HepG2 (cell line): ENCODE data around the gene TOP1. TPM values are rescaled to one million over a fixed set of nuclear protein-coding genes. Genes with fewer than 3 reads are reported as not detected.

Source experiments
- ATAC-seq: fragments of 200-7000 bp; cut with Tn5 transposase; 3 replicates; pipeline ENCODE4 v1.9.1; 2020; ENCODE audit warnings: mild to moderate bottlenecking, moderate library complexity
- BruUV-seq: library from RNA; stranded (reverse); fragments of 400-500 nt; replicated peaks from 2 replicates; lab custom pipeline; 2021; lab: Mats Ljungman, UMichigan
- CTCF ChIA-PET: fragments of 300-600 bp; formaldehyde crosslinking; extraction: SDS; loops from one replicate; lab custom pipeline; 2021; ENCODE audit warnings: low total read pairs, inconsistent platforms, low intra/inter-chr PET ratio; lab: Yijun Ruan, JAX
- POLR2A ChIA-PET: fragments of 350-600 bp; sonication (Branson Sonifier 250); formaldehyde crosslinking; loops from one replicate; lab custom pipeline; 2020; ENCODE audit warnings: antibody characterized with exemption, inconsistent platforms; lab: Yijun Ruan, JAX
- DNase-seq: peaks from one replicate; pipeline ENCODE4 v3.0.0-alpha.2; 2015; ENCODE audit warnings: low spot score
- FAIRE-seq: peaks from 3 replicates; lab custom pipeline; 2011; peaks lifted over from hg19 to GRCh38; lab: Jason Lieb, UNC
- H2AFZ ChIP-seq: one replicate; pipeline ENCODE4 v1.6.1; 2011; ENCODE audit warnings: low read length, inconsistent platforms
- H3K27ac ChIP-seq: fragments of 300-600 bp; 3 replicates; pipeline ENCODE4 v1.8.0; 2011; ENCODE audit warnings: mixed run types, mild to moderate bottlenecking, mixed read lengths, low read length, inconsistent platforms; ENCODE audit not compliant: insufficient read depth; ENCODE audit errors: extremely low read length
- H3K27me3 ChIP-seq, 2 experiments: fragments of 200-600 bp in 1 of 2; 2 replicates in 1 of 2; 3 replicates in 1 of 2; pipeline versions ENCODE4 v1.6.0 to v1.8.0; 2011; ENCODE audit warnings: low read length in 2 of 2, mild to moderate bottlenecking in 2 of 2, moderate library complexity in 2 of 2, inconsistent platforms in 1 of 2; ENCODE audit not compliant: insufficient read depth in 2 of 2, control insufficient read depth in 1 of 2
- H3K36me3 ChIP-seq, 2 experiments: fragments of 200-600 bp in 1 of 2; replicated peaks in 1 of 2; 2 replicates in 1 of 2; 3 replicates in 1 of 2; pipeline versions ENCODE4 v1.5.1 to v1.8.0; 2011; ENCODE audit warnings: low read length in 2 of 2, inconsistent platforms in 1 of 2; ENCODE audit not compliant: insufficient read depth in 2 of 2, control insufficient read depth in 1 of 2
- H3K4me1 ChIP-seq: 2 replicates; pipeline ENCODE4 v1.5.1; 2012; ENCODE audit warnings: low read length, inconsistent platforms; ENCODE audit not compliant: insufficient read depth
- H3K4me2 ChIP-seq: 2 replicates; pipeline ENCODE4 v1.6.0; 2011; ENCODE audit warnings: low read depth, low read length, inconsistent platforms
- H3K4me3 ChIP-seq, 3 experiments: fragments of 200-600 bp in 1 of 3; sonication (generic), shearing (Covaris generic) in 1 of 3; replicated peaks in 1 of 3; 2 replicates each; pipeline ENCODE4 v1.5.1; 2011 to 2016; ENCODE audit warnings: low read length in 3 of 3, inconsistent platforms in 2 of 3, low read depth in 2 of 3, mild to moderate bottlenecking in 2 of 3, control low read depth in 1 of 3, mixed read lengths in 1 of 3; ENCODE audit not compliant: insufficient read depth in 1 of 3
- H3K79me2 ChIP-seq: one replicate; pipeline ENCODE4 v1.6.1; 2011; ENCODE audit warnings: low read length, inconsistent platforms; ENCODE audit not compliant: insufficient read depth
- H3K9ac ChIP-seq: 2 replicates; pipeline ENCODE4 v1.6.0; 2011; ENCODE audit warnings: mild to moderate bottlenecking, low read depth, low read length, inconsistent platforms; ENCODE audit not compliant: insufficient read depth
- H3K9me3 ChIP-seq: 2 replicates; pipeline ENCODE4 v1.5.1; 2012; ENCODE audit warnings: mild to moderate bottlenecking, low read length
- H4K20me1 ChIP-seq: 2 replicates; pipeline ENCODE4 v1.6.0; 2011; ENCODE audit warnings: inconsistent platforms, mild to moderate bottlenecking, low read length, moderate library complexity; ENCODE audit not compliant: insufficient read depth
- AHR ChIP-seq: IDR thresholded peaks from 2 replicates; pipeline ENCODE4 v1.6.1; 2018; ENCODE audit warnings: missing genetic modification reagents, missing compliant biosample characterization
- KDM1A ChIP-seq: IDR thresholded peaks from 2 replicates; pipeline ENCODE4 v1.6.1; 2016; ENCODE audit warnings: missing compliant biosample characterization
- NCOA1 ChIP-seq: sonication (generic); formaldehyde crosslinking; IDR thresholded peaks from 2 replicates; pipeline ENCODE4 v1.9.0; 2021; ENCODE audit warnings: missing genetic modification reagents
- ONECUT2 ChIP-seq: sonication (generic); formaldehyde crosslinking; IDR thresholded peaks from 2 replicates; pipeline ENCODE4 v1.4.0; 2020; ENCODE audit warnings: missing genetic modification reagents
- RBM22 ChIP-seq: fragments of 200-400 bp; formaldehyde crosslinking; optimal IDR thresholded peaks from 2 replicates; pipeline ENCODE3; 2017; ENCODE audit warnings: mild to moderate bottlenecking, low read length, moderate library complexity
- SRY ChIP-seq: sonication (generic); formaldehyde crosslinking; IDR thresholded peaks from 2 replicates; pipeline ENCODE4 v1.8.0; 2022; ENCODE audit warnings: mild to moderate bottlenecking, missing genetic modification reagents
- ZNF317 ChIP-seq: sonication (generic); formaldehyde crosslinking; IDR thresholded peaks from 2 replicates; pipeline ENCODE4 v1.5.0; 2020; ENCODE audit warnings: mild to moderate bottlenecking, missing genetic modification reagents
- ZNF343 ChIP-seq: sonication (generic); formaldehyde crosslinking; IDR thresholded peaks from 2 replicates; pipeline ENCODE4 v1.4.0; 2020; ENCODE audit warnings: mild to moderate bottlenecking, missing genetic modification reagents
- ZNF556 ChIP-seq: sonication (generic); formaldehyde crosslinking; IDR thresholded peaks from 2 replicates; pipeline ENCODE4 v1.4.0; 2020; ENCODE audit warnings: mild to moderate bottlenecking, missing genetic modification reagents, borderline replicate concordance
- ZNF567 ChIP-seq: sonication (generic); formaldehyde crosslinking; IDR thresholded peaks from 2 replicates; pipeline ENCODE4 v1.8.1; 2023; ENCODE audit warnings: mild to moderate bottlenecking, missing genetic modification reagents, borderline replicate concordance
- WGBS: methylation state at CpG from one replicate; pipeline ENCODE4 v1.1.6; 2017; ENCODE audit warnings: low lambda C conversion rate; 5-methylcytosine and 5-hydroxymethylcytosine counted together
- in situ Hi-C: cut with HindIII; loops from 2 replicates; pipeline ENCODE4 v1.10.0; 2017; ENCODE audit warnings: low pct_unique_long_range_greater_than_20kb; ENCODE audit not compliant: extremely low pct_ligation_motif_present
- intact Hi-C: fragments of 100-400 bp; cut with micrococcal nuclease; formaldehyde crosslinking; loops from one replicate; pipeline ENCODE4 v1.10.0; 2022; ENCODE audit not compliant: unreplicated experiment
- polyA plus RNA-seq, 8 experiments: library from polyadenylated mRNA; depleted of rRNA in 3 of 8; stranded (reverse) in 7 of 8; unstranded in 1 of 8; fragments of >200 nt; fragmentation: Illumina TruSeq in 4 of 8; extraction: Trizol in 4 of 8; gene quantifications; 2 replicates each; pipeline versions ENCODE4 v1.2.1 to v1.2.3, GENCODE V29; 2011 to 2016; ENCODE audit warnings: low read depth in 4 of 8, missing spikeins in 1 of 8, mixed read lengths in 1 of 8; ENCODE audit not compliant: insufficient read depth in 1 of 8
- total RNA-seq, 5 experiments: library from RNA; depleted of rRNA; stranded (reverse); fragments of >200 nt; fragmentation: Illumina TruSeq; extraction: Trizol; gene quantifications; 2 replicates each; pipeline ENCODE4 v1.2.3, GENCODE V29; 2016; ENCODE audit warnings: low read depth in 1 of 5
- TF ChIP-seq, protein P1 (sequence below): sonication (generic); formaldehyde crosslinking; conservative IDR thresholded peaks from 2 replicates; pipeline ENCODE4 v1.8.1; 2023; ENCODE audit warnings: missing genetic modification reagents
- TF ChIP-seq, protein P2 (sequence below): sonication (generic); formaldehyde crosslinking; IDR thresholded peaks from 2 replicates; pipeline ENCODE4 v1.5.0; 2020; ENCODE audit warnings: missing genetic modification reagents
- TF ChIP-seq, protein P3 (sequence below): sonication (generic); formaldehyde crosslinking; IDR thresholded peaks from 2 replicates; pipeline ENCODE4 v1.8.0; 2022; ENCODE audit warnings: mild to moderate bottlenecking, missing genetic modification reagents, borderline replicate concordance

TOP1 gene
- total and polyA plus RNA-seq, 2 of the 13 experiments (the other 11 are each of a cell fraction or from before 2014, with no cell fraction given): 10.2 to 19.4 TPM

GRCh38 chr20:41064377-41064776, 35.8 kb downstream of the TOP1 start:
- ATAC-seq: no peak
- Histone ChIP-seq H3K9ac (no peak overlapping the region), H3K27ac (no peak overlapping the region), H3K4me1 (no peaks in the 10 kb centered on the region), H3K36me3 (peaks cover 29 to 70% of the 10 kb centered on the region in 2 experiments), H3K79me2 (peaks cover 94% of the 10 kb centered on the region), H2AFZ (no peak overlapping the region), H3K4me3 (no peak overlapping the region), H3K27me3 (no peaks in the 10 kb centered on the region), H3K9me3 (no peaks in the 10 kb centered on the region), H4K20me1 (peaks cover 5% of the 10 kb centered on the region), H3K4me2 (no peak overlapping the region)
- no peak for FAIRE-seq
- intact Hi-C loops: no loop called here
- 96% methylated on average over 1 of the region's 1 CpG for WGBS
- CTCF ChIA-PET: no interaction called here
- in situ Hi-C loops: no loop called here
- TF ChIP-seq AHR (CRISPR knock-in tag): no peak
- TF ChIP-seq, protein P1, sequence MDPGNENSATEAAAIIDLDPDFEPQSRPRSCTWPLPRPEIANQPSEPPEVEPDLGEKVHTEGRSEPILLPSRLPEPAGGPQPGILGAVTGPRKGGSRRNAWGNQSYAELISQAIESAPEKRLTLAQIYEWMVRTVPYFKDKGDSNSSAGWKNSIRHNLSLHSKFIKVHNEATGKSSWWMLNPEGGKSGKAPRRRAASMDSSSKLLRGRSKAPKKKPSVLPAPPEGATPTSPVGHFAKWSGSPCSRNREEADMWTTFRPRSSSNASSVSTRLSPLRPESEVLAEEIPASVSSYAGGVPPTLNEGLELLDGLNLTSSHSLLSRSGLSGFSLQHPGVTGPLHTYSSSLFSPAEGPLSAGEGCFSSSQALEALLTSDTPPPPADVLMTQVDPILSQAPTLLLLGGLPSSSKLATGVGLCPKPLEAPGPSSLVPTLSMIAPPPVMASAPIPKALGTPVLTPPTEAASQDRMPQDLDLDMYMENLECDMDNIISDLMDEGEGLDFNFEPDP (CRISPR knock-in tag): 0 out of 2 replicates have a peak, but pooled peaks have one; percentile 3
- peak; percentile 27 for TF ChIP-seq RBM22
- TF ChIP-seq KDM1A (CRISPR knock-in tag): no peak
- TF ChIP-seq ZNF556: no peak
- TF ChIP-seq ZNF343 (CRISPR knock-in tag): no peak
- TF ChIP-seq ZNF567 (CRISPR knock-in tag): no peak
- no peak for DNase-seq
- POLR2A ChIA-PET: no interaction called here
- no TSS peak for BruUV-seq

GRCh38 chr20:41065716-41066115, 37.1 kb downstream of the TOP1 start:
- DNase-seq (no peak), FAIRE-seq (no peak), ATAC-seq (no peak)
- H4K20me1 ChIP-seq: peaks cover 5% of the 10 kb centered on the region
- H3K27me3 ChIP-seq: no peaks in the 10 kb centered on the region
- POLR2A ChIA-PET: no interaction called here
- H3K4me1 ChIP-seq: no peaks in the 10 kb centered on the region
- H3K79me2 ChIP-seq: peaks cover 94% of the 10 kb centered on the region
- CTCF ChIA-PET: no interaction called here
- intact Hi-C loops (no loop called here), in situ Hi-C loops (no loop called here)
- H2AFZ ChIP-seq: no peak overlapping the region
- no peak overlapping the region for H3K9ac ChIP-seq
- peaks cover 27 to 69% of the 10 kb centered on the region in 2 experiments for H3K36me3 ChIP-seq
- no TSS peak for BruUV-seq
- H3K4me2 ChIP-seq: no peak overlapping the region
- H3K9me3 ChIP-seq: no peaks in the 10 kb centered on the region
- 99% methylated on average over 3 of the region's 3 CpGs for WGBS
- H3K27ac ChIP-seq: no peak overlapping the region
- H3K4me3 ChIP-seq: no peak overlapping the region
- TF ChIP-seq ZNF317 (CRISPR knock-in tag): no peak
- TF ChIP-seq ONECUT2 (CRISPR knock-in tag): no peak
- TF ChIP-seq, protein P2, sequence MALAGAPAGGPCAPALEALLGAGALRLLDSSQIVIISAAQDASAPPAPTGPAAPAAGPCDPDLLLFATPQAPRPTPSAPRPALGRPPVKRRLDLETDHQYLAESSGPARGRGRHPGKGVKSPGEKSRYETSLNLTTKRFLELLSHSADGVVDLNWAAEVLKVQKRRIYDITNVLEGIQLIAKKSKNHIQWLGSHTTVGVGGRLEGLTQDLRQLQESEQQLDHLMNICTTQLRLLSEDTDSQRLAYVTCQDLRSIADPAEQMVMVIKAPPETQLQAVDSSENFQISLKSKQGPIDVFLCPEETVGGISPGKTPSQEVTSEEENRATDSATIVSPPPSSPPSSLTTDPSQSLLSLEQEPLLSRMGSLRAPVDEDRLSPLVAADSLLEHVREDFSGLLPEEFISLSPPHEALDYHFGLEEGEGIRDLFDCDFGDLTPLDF (CRISPR knock-in tag): no peak
- TF ChIP-seq, protein P3, sequence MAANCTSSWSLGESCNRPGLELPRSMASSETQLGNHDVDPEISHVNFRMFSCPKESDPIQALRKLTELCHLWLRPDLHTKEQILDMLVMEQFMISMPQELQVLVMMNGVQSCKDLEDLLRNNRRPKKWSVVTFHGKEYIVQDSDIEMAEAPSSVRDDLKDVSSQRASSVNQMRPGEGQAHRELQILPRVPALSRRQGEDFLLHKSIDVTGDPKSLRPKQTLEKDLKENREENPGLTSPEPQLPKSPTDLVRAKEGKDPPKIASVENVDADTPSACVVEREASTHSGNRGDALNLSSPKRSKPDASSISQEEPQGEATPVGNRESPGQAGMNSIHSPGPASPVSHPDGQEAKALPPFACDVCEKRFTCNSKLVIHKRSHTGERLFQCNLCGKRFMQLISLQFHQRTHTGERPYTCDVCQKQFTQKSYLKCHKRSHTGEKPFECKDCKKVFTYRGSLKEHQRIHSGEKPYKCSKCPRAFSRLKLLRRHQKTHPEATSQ (CRISPR knock-in tag): no peak
- TF ChIP-seq NCOA1: no peak
- no peak for TF ChIP-seq SRY (CRISPR knock-in tag)
